Colonic mucosa (tissue), 4 donors: ENCODE data around the gene MOGAT3. TPM values are rescaled to one million over a fixed set of nuclear protein-coding genes. Genes with fewer than 3 reads are reported as not detected.
A peak's percentile ranks its signal among the peaks of the same experiment; 100 is the strongest.

Experiments used
- DNase-seq: peaks from one replicate; pipeline ENCODE4 v3.0.0-alpha.2; 2020
- H3K27ac ChIP-seq: fragments of 200-600 bp; one replicate; pipeline ENCODE4 v1.8.0; 2021
- H3K27me3 ChIP-seq: fragments of 200-600 bp; one replicate; pipeline ENCODE4 v1.8.0; 2021
- H3K36me3 ChIP-seq: fragments of 200-600 bp; one replicate; pipeline ENCODE4 v1.8.0; 2021
- H3K4me1 ChIP-seq: fragments of 200-600 bp; one replicate; pipeline ENCODE4 v1.8.0; 2021; ENCODE audit warnings: mild to moderate bottlenecking
- H3K4me3 ChIP-seq: fragments of 200-600 bp; one replicate; pipeline ENCODE4 v1.8.0; 2021
- H3K9ac ChIP-seq, 2 donors: one replicate each; pipeline ENCODE4 v1.7.0; 2013; ENCODE audit warnings: control low read depth in 2 of 2, low read depth in 2 of 2, low read length in 2 of 2
- H3K9me3 ChIP-seq: fragments of 200-600 bp; one replicate; pipeline ENCODE4 v1.8.0; 2021
- intact Hi-C: fragments of 100-400 bp; cut with DNase I; formaldehyde crosslinking; loops from one replicate; pipeline ENCODE4 v1.14.1; 2022
- total RNA-seq, 2 donors: library from RNA; stranded (reverse); fragmentation: NEBNext Ultra II Directional in 1 of 2; extraction: Animal tissue kit (Norgen Biotek cat#: 25700) in 1 of 2; gene quantifications; one replicate each; pipeline ENCODE4 v1.2.1, GENCODE V29; 2021
- TF ChIP-seq, protein P1 (sequence below): fragments of 200-600 bp; IDR thresholded peaks from one replicate; pipeline ENCODE4 v1.8.0; 2022; ENCODE audit warnings: antibody characterized with exemption, mild to moderate bottlenecking
- donor health status: healthy.
- donor health status: DM: no; HTN: no; CAD: no.
- donor health status: DM: no; HTN: no; CAD: no.

MOGAT3 gene
- total RNA-seq, 2 donors from 2014 or later: 33.2 to 47.7 TPM

DNA sequence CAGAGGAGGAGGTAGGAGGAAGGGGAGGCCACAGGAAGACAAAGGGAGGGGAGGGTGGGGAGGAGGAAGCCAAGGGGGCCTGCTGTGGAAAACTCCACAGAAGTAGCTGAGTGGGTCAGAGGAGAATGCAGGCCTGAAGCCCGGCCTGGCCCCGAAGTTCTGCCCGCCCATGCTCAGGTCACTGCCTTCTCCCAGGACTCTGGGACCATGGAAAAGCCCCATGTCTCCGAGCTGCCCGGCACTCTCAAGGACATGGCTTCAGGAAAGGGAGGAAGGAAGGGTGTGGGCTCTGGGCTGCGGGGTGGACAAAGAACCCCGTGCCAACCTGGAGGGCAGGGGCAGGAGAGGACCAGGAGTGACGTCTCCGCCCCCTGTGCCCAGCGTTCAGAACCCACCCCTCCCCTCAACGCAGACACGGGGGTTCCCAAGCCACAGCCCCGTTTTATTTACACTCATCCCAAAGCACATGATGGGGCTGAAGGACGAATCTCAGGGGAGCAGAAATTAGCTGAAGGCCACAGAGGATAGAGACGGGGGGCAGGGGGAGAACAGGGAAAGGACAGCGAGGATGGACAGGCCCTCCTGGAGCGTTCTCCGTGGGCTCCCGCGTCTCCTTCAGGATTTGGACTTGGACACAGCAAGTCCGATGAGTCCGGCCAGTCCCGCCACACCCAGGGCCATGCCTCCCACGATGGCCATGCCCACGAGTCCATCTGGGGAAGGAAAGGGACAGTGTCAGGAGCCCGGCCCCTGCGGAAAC is 38.5 kb upstream of the MOGAT3 start:
- TF ChIP-seq, protein P1, sequence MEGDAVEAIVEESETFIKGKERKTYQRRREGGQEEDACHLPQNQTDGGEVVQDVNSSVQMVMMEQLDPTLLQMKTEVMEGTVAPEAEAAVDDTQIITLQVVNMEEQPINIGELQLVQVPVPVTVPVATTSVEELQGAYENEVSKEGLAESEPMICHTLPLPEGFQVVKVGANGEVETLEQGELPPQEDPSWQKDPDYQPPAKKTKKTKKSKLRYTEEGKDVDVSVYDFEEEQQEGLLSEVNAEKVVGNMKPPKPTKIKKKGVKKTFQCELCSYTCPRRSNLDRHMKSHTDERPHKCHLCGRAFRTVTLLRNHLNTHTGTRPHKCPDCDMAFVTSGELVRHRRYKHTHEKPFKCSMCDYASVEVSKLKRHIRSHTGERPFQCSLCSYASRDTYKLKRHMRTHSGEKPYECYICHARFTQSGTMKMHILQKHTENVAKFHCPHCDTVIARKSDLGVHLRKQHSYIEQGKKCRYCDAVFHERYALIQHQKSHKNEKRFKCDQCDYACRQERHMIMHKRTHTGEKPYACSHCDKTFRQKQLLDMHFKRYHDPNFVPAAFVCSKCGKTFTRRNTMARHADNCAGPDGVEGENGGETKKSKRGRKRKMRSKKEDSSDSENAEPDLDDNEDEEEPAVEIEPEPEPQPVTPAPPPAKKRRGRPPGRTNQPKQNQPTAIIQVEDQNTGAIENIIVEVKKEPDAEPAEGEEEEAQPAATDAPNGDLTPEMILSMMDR: no peak
- intact Hi-C loops: no loop called here
- Histone ChIP-seq H3K9me3 (no peaks in the 10 kb centered on the region), H3K4me1 (peaks cover 6% of the 10 kb centered on the region), H3K36me3 (no peaks in the 10 kb centered on the region), H3K9ac (no peak overlapping the region), H3K4me3 (no peak overlapping the region), H3K27me3 (no peaks in the 10 kb centered on the region), H3K27ac (no peak overlapping the region)
- DNase-seq: no peak

DNA sequence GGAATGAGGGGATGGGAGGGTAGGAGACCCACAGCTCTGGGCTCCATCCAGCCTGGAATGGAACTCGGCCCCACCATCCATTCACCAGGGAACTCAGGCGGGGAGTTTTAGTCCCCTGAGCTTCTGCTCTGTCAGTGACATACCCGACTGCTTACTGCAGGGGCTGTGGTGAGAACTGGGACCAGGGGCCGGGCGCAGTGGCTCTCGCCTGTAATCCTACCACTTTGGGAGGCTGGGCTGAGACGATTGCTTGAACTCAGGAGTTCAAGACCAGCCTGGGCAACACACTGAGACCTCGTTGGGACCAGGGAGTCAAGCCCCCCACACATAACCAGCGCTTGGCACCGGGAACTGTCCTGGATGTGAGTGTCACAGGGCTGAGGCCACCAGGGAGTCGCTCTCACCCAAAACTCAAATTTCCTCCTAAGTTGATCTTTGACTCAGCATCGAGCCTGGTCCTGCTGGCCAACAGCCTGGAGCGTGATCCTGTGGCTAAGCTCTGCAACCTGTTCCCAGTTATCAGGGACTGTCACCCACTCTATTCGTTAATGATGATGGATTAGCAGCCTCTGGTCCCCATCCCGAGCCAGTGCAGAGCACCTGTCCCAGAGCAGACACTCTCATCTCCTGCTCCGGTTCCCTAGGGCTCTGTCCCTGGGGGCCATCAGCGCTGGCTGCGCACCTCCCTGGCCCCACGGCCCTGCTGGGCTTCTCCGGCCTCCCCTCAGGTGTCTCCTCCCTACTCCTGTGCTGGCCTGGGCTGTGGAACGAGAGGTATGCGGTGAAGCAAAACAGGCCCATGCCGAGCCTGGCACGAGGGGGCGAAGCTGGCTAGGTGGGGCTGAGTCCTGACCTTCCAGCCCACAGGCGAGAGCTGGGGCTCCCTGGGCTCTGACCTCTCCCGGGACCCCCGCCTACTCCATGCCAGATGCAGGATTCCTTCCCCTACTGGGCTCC is 37.7 kb upstream of the MOGAT3 start:
- DNase-seq: no peak
- Histone ChIP-seq H3K36me3 (no peaks in the 10 kb centered on the region), H3K4me1 (peaks cover 2% of the 10 kb centered on the region), H3K9ac (peak overlapping the region; percentile 56 to 90), H3K9me3 (no peaks in the 10 kb centered on the region), H3K27ac (peak overlapping the region; percentile 52), H3K27me3 (no peaks in the 10 kb centered on the region), H3K4me3 (no peak overlapping the region)
- intact Hi-C loops: no loop called here
- TF ChIP-seq, protein P1: no peak

DNA sequence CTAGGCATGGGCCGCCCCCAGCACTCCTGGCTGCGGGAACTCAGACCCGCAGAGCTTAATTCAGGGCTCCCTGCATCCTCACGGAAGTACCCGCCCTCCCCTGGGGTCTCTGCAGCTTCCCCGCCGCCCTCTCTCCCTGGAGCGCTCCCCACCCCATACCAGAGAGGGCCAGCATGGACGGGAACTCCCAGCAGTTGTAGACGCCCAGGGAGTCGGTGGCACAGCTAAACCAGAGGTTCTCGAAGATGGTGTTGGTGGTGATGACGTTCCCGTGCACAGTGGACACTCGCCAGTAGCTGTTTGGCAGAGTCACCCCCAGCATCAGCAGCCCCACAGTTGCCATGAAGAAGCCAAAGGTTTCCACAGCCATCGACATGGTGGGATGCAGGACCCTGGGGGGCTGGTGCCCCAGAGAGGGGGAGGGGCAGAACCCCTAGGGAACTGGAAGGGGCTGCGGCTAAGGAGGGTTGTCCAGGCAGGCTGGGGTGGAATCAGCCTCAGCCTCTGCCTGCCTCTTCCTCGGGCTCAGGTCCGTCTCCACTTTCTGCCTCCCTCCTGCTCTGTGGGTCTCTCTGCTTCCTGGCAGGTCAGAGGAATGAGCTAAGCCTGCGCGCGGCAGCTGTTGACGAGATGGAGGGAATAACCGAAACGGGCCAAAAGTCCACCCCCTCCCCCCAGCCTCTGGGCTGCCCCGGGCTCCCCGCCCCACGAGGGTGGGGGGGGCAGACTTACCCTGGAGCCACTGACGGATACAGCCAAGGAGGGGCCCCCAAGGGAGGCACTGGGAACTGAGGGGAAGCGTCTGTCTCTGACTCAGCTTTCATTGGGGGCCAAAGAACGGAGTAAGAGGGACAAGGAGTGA is 36.6 kb upstream of the MOGAT3 start, which contains the start of gene CLDN15:
Gene CLDN15 (minus strand): TSS at position 597 of the 862 bp plus-strand sequence. CDS start 221 bp downstream, at position 376.
- H3K27ac ChIP-seq: peak within 1 kb of the TSS; percentile 52
- H3K9ac ChIP-seq: peak within 1 kb of the TSS; percentile 56 to 90
- H3K9me3 ChIP-seq: no peaks in the 10 kb centered on the region
- no peaks in the 10 kb centered on the region for H3K27me3 ChIP-seq
- no peaks in the 10 kb centered on the region for H3K4me1 ChIP-seq
- H3K36me3 ChIP-seq: no peaks in the 10 kb centered on the region
- DNase-seq: peak; percentile 86
- intact Hi-C loops: no loop called here
- TF ChIP-seq, protein P1: no peak
- H3K4me3 ChIP-seq: peak within 1 kb of the TSS; percentile 26

DNA sequence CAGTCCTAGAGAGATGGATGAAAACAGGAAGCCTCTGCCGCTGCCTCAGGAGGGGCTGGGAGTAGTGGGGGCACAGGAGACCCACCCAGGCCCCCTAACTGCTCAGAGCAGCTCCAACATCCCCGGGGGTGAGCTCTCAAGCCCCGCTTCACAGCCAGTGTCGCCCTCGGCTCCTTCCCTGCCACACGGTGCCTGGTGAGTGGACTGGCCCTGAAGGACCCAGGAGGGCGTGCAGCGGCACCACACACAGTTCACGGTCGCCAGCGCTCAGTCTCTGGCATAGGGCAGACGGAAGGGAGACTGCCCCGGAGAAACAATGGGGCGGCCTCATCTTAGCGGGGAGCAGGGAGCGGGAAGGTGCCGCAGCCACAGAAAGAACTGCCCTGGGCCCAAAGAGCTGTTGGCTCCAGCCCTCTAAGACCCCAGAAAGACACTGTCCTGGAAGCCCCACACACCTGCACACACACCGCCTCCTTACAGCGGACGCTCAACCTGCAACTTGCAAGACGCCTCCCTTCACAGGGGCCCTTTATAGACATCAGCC is 35.5 kb upstream of the MOGAT3 start:
- Histone ChIP-seq H3K36me3 (no peaks in the 10 kb centered on the region), H3K4me1 (no peaks in the 10 kb centered on the region), H3K27me3 (no peaks in the 10 kb centered on the region), H3K4me3 (peak overlapping the region; percentile 26), H3K9me3 (no peaks in the 10 kb centered on the region), H3K27ac (peak overlapping the region; percentile 52), H3K9ac (peak overlapping the region; percentile 46 to 90)
- DNase-seq: no peak
- TF ChIP-seq, protein P1: no peak
- intact Hi-C loops: no loop called here
